HepG2 (cell line): ENCODE measurements around the gene SLCO3A1. TPM values are rescaled to one million over a fixed set of nuclear protein-coding genes. Genes with fewer than 3 reads are reported as not detected.

ENCODE experiments used
- ATAC-seq: fragments of 200-7000 bp; cut with Tn5 transposase; 3 replicates; pipeline ENCODE4 v1.9.1; 2020; ENCODE audit warnings: mild to moderate bottlenecking, moderate library complexity
- BruUV-seq: library from RNA; stranded (reverse); fragments of 400-500 nt; replicated peaks from 2 replicates; lab custom pipeline; 2021; lab: Mats Ljungman, UMichigan
- CTCF ChIA-PET: fragments of 300-600 bp; formaldehyde crosslinking; extraction: SDS; loops from one replicate; lab custom pipeline; 2021; ENCODE audit warnings: low total read pairs, inconsistent platforms, low intra/inter-chr PET ratio; lab: Yijun Ruan, JAX
- POLR2A ChIA-PET: fragments of 350-600 bp; sonication (Branson Sonifier 250); formaldehyde crosslinking; loops from one replicate; lab custom pipeline; 2020; ENCODE audit warnings: antibody characterized with exemption, inconsistent platforms; lab: Yijun Ruan, JAX
- DNase-seq: peaks from one replicate; pipeline ENCODE4 v3.0.0-alpha.2; 2015; ENCODE audit warnings: low spot score
- FAIRE-seq: peaks from 3 replicates; lab custom pipeline; 2011; peaks lifted over from hg19 to GRCh38; lab: Jason Lieb, UNC
- H2AFZ ChIP-seq: one replicate; pipeline ENCODE4 v1.6.1; 2011; ENCODE audit warnings: low read length, inconsistent platforms
- H3K27ac ChIP-seq: fragments of 300-600 bp; 3 replicates; pipeline ENCODE4 v1.8.0; 2011; ENCODE audit warnings: mixed run types, mild to moderate bottlenecking, mixed read lengths, low read length, inconsistent platforms; ENCODE audit not compliant: insufficient read depth; ENCODE audit errors: extremely low read length
- H3K27me3 ChIP-seq, 2 experiments: fragments of 200-600 bp in 1 of 2; 2 replicates in 1 of 2; 3 replicates in 1 of 2; pipeline versions ENCODE4 v1.6.0 to v1.8.0; 2011; ENCODE audit warnings: low read length in 2 of 2, mild to moderate bottlenecking in 2 of 2, moderate library complexity in 2 of 2, inconsistent platforms in 1 of 2; ENCODE audit not compliant: insufficient read depth in 2 of 2, control insufficient read depth in 1 of 2
- H3K36me3 ChIP-seq, 2 experiments: fragments of 200-600 bp in 1 of 2; replicated peaks in 1 of 2; 2 replicates in 1 of 2; 3 replicates in 1 of 2; pipeline versions ENCODE4 v1.5.1 to v1.8.0; 2011; ENCODE audit warnings: low read length in 2 of 2, inconsistent platforms in 1 of 2; ENCODE audit not compliant: insufficient read depth in 2 of 2, control insufficient read depth in 1 of 2
- H3K4me1 ChIP-seq: 2 replicates; pipeline ENCODE4 v1.5.1; 2012; ENCODE audit warnings: low read length, inconsistent platforms; ENCODE audit not compliant: insufficient read depth
- H3K4me2 ChIP-seq: 2 replicates; pipeline ENCODE4 v1.6.0; 2011; ENCODE audit warnings: low read depth, low read length, inconsistent platforms
- H3K4me3 ChIP-seq, 3 experiments: fragments of 200-600 bp in 1 of 3; sonication (generic), shearing (Covaris generic) in 1 of 3; replicated peaks in 1 of 3; 2 replicates each; pipeline ENCODE4 v1.5.1; 2011 to 2016; ENCODE audit warnings: low read length in 3 of 3, inconsistent platforms in 2 of 3, low read depth in 2 of 3, mild to moderate bottlenecking in 2 of 3, control low read depth in 1 of 3, mixed read lengths in 1 of 3; ENCODE audit not compliant: insufficient read depth in 1 of 3
- H3K79me2 ChIP-seq: one replicate; pipeline ENCODE4 v1.6.1; 2011; ENCODE audit warnings: low read length, inconsistent platforms; ENCODE audit not compliant: insufficient read depth
- H3K9ac ChIP-seq: 2 replicates; pipeline ENCODE4 v1.6.0; 2011; ENCODE audit warnings: mild to moderate bottlenecking, low read depth, low read length, inconsistent platforms; ENCODE audit not compliant: insufficient read depth
- H3K9me3 ChIP-seq: 2 replicates; pipeline ENCODE4 v1.5.1; 2012; ENCODE audit warnings: mild to moderate bottlenecking, low read length
- H4K20me1 ChIP-seq: 2 replicates; pipeline ENCODE4 v1.6.0; 2011; ENCODE audit warnings: inconsistent platforms, mild to moderate bottlenecking, low read length, moderate library complexity; ENCODE audit not compliant: insufficient read depth
- NFE2 ChIP-seq: sonication (generic); formaldehyde crosslinking; IDR thresholded peaks from 2 replicates; pipeline ENCODE4 v1.4.0; 2020; ENCODE audit warnings: missing genetic modification reagents
- NFYB ChIP-seq: sonication (generic); formaldehyde crosslinking; IDR thresholded peaks from 2 replicates; pipeline ENCODE4 v1.4.0; 2020; ENCODE audit warnings: missing genetic modification reagents
- NR2F6 ChIP-seq, 2 experiments: IDR thresholded peaks; 2 replicates each; pipeline ENCODE4 v1.6.1; 2016; ENCODE audit warnings: antibody characterized with exemption in 1 of 2, mild to moderate bottlenecking in 1 of 2
- NR3C1 ChIP-seq: sonication (generic); formaldehyde crosslinking; IDR thresholded peaks from 2 replicates; pipeline ENCODE4 v1.4.0; 2020; ENCODE audit warnings: missing genetic modification reagents
- SAP130 ChIP-seq: IDR thresholded peaks from 2 replicates; pipeline ENCODE4 v1.6.1; 2016; ENCODE audit warnings: low read depth
- SNAPC2 ChIP-seq: sonication (generic); formaldehyde crosslinking; IDR thresholded peaks from 2 replicates; pipeline ENCODE4 v1.8.1; 2022; ENCODE audit warnings: mild to moderate bottlenecking, missing genetic modification reagents
- TGIF2 ChIP-seq: IDR thresholded peaks from 2 replicates; pipeline ENCODE4 v1.6.1; 2016; ENCODE audit warnings: control low read depth, missing compliant biosample characterization
- ZEB1 ChIP-seq: IDR thresholded peaks from 2 replicates; pipeline ENCODE4 v1.6.1; 2012; ENCODE audit warnings: mild to moderate bottlenecking, low read depth, inconsistent platforms; ENCODE audit not compliant: insufficient replicate concordance
- ZFX ChIP-seq: sonication (generic); formaldehyde crosslinking; IDR thresholded peaks from 2 replicates; pipeline ENCODE4 v1.4.0; 2020; ENCODE audit warnings: mild to moderate bottlenecking, low read depth, missing genetic modification reagents, moderate library complexity
- ZNF232 ChIP-seq: sonication (generic); formaldehyde crosslinking; IDR thresholded peaks from 2 replicates; pipeline ENCODE4 v1.4.0; 2020; ENCODE audit warnings: missing genetic modification reagents, borderline replicate concordance
- ZNF3 ChIP-seq: IDR thresholded peaks from 2 replicates; pipeline ENCODE4 v1.7.0; 2017; ENCODE audit warnings: inconsistent platforms
- ZNF614 ChIP-seq: IDR thresholded peaks from 2 replicates; pipeline ENCODE4 v1.6.1; 2018; ENCODE audit warnings: missing biosample characterization, missing genetic modification reagents, inconsistent platforms, borderline replicate concordance
- ZNF761 ChIP-seq: sonication (generic); formaldehyde crosslinking; conservative IDR thresholded peaks from 2 replicates; pipeline ENCODE4 v1.4.0; 2020; ENCODE audit warnings: mild to moderate bottlenecking, missing genetic modification reagents
- WGBS: methylation state at CpG from one replicate; pipeline ENCODE4 v1.1.6; 2017; ENCODE audit warnings: low lambda C conversion rate; 5-methylcytosine and 5-hydroxymethylcytosine counted together
- in situ Hi-C: cut with HindIII; loops from 2 replicates; pipeline ENCODE4 v1.10.0; 2017; ENCODE audit warnings: low pct_unique_long_range_greater_than_20kb; ENCODE audit not compliant: extremely low pct_ligation_motif_present
- intact Hi-C: fragments of 100-400 bp; cut with micrococcal nuclease; formaldehyde crosslinking; loops from one replicate; pipeline ENCODE4 v1.10.0; 2022; ENCODE audit not compliant: unreplicated experiment
- polyA plus RNA-seq, 8 experiments: library from polyadenylated mRNA; depleted of rRNA in 3 of 8; stranded (reverse) in 7 of 8; unstranded in 1 of 8; fragments of >200 nt; fragmentation: Illumina TruSeq in 4 of 8; extraction: Trizol in 4 of 8; gene quantifications; 2 replicates each; pipeline versions ENCODE4 v1.2.1 to v1.2.3, GENCODE V29; 2011 to 2016; ENCODE audit warnings: low read depth in 4 of 8, missing spikeins in 1 of 8, mixed read lengths in 1 of 8; ENCODE audit not compliant: insufficient read depth in 1 of 8
- total RNA-seq, 5 experiments: library from RNA; depleted of rRNA; stranded (reverse); fragments of >200 nt; fragmentation: Illumina TruSeq; extraction: Trizol; gene quantifications; 2 replicates each; pipeline ENCODE4 v1.2.3, GENCODE V29; 2016; ENCODE audit warnings: low read depth in 1 of 5
- TF ChIP-seq, protein P1 (sequence below): sonication (generic); formaldehyde crosslinking; IDR thresholded peaks from 2 replicates; pipeline ENCODE4 v1.4.0; 2020; ENCODE audit warnings: mild to moderate bottlenecking, missing genetic modification reagents
- TF ChIP-seq, protein P2 (sequence below): sonication (generic); formaldehyde crosslinking; IDR thresholded peaks from 2 replicates; pipeline ENCODE4 v1.5.1; 2020; ENCODE audit warnings: mild to moderate bottlenecking, missing genetic modification reagents, borderline replicate concordance

SLCO3A1 gene
- total and polyA plus RNA-seq, 2 of the 13 experiments (the other 11 are each of a cell fraction or from before 2014, with no cell fraction given), result 0.02 TPM; not detected in 1

DNA sequence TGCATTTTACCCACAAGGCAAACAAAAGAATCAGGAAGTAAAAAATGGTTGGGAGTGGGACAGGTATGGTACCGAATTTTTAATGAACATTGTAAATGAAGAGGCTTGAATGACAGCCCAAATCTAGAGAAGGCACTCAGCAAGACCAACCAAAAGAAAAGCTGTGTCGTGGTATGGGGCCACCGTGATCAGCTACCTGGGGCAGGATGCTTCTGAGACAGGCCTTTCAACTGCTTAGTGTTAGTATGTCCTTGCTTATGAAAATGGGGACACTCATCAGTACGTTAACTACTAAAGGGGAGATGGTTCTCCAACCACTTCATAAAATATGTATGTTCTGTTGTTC is 311.5 kb downstream of the SLCO3A1 start:
- Histone ChIP-seq H3K36me3 (no peaks in the 10 kb centered on the region), H2AFZ (no peak overlapping the region), H3K4me2 (peak overlapping the region; percentile 74), H3K4me1 (peaks cover 74% of the 10 kb centered on the region), H3K27ac (peak overlapping the region; percentile 86), H3K9me3 (no peaks in the 10 kb centered on the region), H3K79me2 (no peaks in the 10 kb centered on the region), H4K20me1 (no peaks in the 10 kb centered on the region), H3K27me3 (no peaks in the 10 kb centered on the region), H3K9ac (no peak overlapping the region), H3K4me3 (peak overlapping the region in 2 of 3 experiments; percentile 2 to 51; a peak in 1 of 6 replicates)
- 42% methylated on average over 4 of the region's 4 CpGs for WGBS
- no TSS peak for BruUV-seq
- ATAC-seq (peak; percentile 72), FAIRE-seq (no peak), DNase-seq (no peak)
- POLR2A ChIA-PET, result no interaction called here
- intact Hi-C loops (no loop called here), in situ Hi-C loops (no loop called here)
- CTCF ChIA-PET, result no interaction called here
- TF ChIP-seq NFYB (CRISPR knock-in tag) (0 out of 2 replicates have a peak, but pooled peaks have one; percentile 6), SAP130 (CRISPR knock-in tag) (0 out of 2 replicates have a peak, but pooled peaks have one; percentile 14), ZNF761 (no peak), ZEB1 (peak; percentile 2), TGIF2 (CRISPR knock-in tag) (0 out of 2 replicates have a peak, but pooled peaks have one; percentile 5), NR2F6 (IDR thresholded peaks at IDR 0.05) (0 out of 2 replicates have a peak, but pooled peaks have one; percentile 10), NR2F6 (CRISPR knock-in tag; IDR thresholded peaks at IDR 0.05) (no peak), NFE2 (CRISPR knock-in tag) (no peak), ZFX (CRISPR knock-in tag) (0 out of 2 replicates have a peak, but pooled peaks have one; percentile 14), ZNF232 (CRISPR knock-in tag) (peak; percentile 8; the same call in 1 of the 2 replicates), NR3C1 (CRISPR knock-in tag) (no peak), SNAPC2 (CRISPR knock-in tag) (peak; percentile 46; the same call in 1 of the 2 replicates), ZNF3 (CRISPR knock-in tag) (no peak), ZNF614 (CRISPR knock-in tag) (no peak)
- TF ChIP-seq, protein P1, sequence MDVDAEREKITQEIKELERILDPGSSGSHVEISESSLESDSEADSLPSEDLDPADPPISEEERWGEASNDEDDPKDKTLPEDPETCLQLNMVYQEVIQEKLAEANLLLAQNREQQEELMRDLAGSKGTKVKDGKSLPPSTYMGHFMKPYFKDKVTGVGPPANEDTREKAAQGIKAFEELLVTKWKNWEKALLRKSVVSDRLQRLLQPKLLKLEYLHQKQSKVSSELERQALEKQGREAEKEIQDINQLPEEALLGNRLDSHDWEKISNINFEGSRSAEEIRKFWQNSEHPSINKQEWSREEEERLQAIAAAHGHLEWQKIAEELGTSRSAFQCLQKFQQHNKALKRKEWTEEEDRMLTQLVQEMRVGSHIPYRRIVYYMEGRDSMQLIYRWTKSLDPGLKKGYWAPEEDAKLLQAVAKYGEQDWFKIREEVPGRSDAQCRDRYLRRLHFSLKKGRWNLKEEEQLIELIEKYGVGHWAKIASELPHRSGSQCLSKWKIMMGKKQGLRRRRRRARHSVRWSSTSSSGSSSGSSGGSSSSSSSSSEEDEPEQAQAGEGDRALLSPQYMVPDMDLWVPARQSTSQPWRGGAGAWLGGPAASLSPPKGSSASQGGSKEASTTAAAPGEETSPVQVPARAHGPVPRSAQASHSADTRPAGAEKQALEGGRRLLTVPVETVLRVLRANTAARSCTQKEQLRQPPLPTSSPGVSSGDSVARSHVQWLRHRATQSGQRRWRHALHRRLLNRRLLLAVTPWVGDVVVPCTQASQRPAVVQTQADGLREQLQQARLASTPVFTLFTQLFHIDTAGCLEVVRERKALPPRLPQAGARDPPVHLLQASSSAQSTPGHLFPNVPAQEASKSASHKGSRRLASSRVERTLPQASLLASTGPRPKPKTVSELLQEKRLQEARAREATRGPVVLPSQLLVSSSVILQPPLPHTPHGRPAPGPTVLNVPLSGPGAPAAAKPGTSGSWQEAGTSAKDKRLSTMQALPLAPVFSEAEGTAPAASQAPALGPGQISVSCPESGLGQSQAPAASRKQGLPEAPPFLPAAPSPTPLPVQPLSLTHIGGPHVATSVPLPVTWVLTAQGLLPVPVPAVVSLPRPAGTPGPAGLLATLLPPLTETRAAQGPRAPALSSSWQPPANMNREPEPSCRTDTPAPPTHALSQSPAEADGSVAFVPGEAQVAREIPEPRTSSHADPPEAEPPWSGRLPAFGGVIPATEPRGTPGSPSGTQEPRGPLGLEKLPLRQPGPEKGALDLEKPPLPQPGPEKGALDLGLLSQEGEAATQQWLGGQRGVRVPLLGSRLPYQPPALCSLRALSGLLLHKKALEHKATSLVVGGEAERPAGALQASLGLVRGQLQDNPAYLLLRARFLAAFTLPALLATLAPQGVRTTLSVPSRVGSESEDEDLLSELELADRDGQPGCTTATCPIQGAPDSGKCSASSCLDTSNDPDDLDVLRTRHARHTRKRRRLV (CRISPR knock-in tag), result peak; percentile 41; the same call in 1 of the 2 replicates
- TF ChIP-seq, protein P2, sequence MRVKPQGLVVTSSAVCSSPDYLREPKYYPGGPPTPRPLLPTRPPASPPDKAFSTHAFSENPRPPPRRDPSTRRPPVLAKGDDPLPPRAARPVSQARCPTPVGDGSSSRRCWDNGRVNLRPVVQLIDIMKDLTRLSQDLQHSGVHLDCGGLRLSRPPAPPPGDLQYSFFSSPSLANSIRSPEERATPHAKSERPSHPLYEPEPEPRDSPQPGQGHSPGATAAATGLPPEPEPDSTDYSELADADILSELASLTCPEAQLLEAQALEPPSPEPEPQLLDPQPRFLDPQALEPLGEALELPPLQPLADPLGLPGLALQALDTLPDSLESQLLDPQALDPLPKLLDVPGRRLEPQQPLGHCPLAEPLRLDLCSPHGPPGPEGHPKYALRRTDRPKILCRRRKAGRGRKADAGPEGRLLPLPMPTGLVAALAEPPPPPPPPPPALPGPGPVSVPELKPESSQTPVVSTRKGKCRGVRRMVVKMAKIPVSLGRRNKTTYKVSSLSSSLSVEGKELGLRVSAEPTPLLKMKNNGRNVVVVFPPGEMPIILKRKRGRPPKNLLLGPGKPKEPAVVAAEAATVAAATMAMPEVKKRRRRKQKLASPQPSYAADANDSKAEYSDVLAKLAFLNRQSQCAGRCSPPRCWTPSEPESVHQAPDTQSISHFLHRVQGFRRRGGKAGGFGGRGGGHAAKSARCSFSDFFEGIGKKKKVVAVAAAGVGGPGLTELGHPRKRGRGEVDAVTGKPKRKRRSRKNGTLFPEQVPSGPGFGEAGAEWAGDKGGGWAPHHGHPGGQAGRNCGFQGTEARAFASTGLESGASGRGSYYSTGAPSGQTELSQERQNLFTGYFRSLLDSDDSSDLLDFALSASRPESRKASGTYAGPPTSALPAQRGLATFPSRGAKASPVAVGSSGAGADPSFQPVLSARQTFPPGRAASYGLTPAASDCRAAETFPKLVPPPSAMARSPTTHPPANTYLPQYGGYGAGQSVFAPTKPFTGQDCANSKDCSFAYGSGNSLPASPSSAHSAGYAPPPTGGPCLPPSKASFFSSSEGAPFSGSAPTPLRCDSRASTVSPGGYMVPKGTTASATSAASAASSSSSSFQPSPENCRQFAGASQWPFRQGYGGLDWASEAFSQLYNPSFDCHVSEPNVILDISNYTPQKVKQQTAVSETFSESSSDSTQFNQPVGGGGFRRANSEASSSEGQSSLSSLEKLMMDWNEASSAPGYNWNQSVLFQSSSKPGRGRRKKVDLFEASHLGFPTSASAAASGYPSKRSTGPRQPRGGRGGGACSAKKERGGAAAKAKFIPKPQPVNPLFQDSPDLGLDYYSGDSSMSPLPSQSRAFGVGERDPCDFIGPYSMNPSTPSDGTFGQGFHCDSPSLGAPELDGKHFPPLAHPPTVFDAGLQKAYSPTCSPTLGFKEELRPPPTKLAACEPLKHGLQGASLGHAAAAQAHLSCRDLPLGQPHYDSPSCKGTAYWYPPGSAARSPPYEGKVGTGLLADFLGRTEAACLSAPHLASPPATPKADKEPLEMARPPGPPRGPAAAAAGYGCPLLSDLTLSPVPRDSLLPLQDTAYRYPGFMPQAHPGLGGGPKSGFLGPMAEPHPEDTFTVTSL, result peak; percentile 32; the same call in 1 of the 2 replicates
